Uterine smooth muscle cell (primary cell): Measurements from ENCODE around the gene DSCAML1. TPM values are rescaled to one million over a fixed set of nuclear protein-coding genes. Genes with fewer than 3 reads are reported as not detected.

Source experiments
- total RNA-seq: library from RNA; depleted of rRNA; stranded (reverse); fragments of >200 nt; gene quantifications from 2 replicates; pipeline ENCODE4 v1.2.3, GENCODE V29; 2014

The DSCAML1 gene
- not detected in 2 replicates for total RNA-seq

GRCh38 chr11:117796872-117797529 lies at the start of gene DSCAML1:
TSS of gene DSCAML1 (minus strand) at chr11:117797216. CDS start at chr11:117797079, 137 bp downstream.

DNA sequence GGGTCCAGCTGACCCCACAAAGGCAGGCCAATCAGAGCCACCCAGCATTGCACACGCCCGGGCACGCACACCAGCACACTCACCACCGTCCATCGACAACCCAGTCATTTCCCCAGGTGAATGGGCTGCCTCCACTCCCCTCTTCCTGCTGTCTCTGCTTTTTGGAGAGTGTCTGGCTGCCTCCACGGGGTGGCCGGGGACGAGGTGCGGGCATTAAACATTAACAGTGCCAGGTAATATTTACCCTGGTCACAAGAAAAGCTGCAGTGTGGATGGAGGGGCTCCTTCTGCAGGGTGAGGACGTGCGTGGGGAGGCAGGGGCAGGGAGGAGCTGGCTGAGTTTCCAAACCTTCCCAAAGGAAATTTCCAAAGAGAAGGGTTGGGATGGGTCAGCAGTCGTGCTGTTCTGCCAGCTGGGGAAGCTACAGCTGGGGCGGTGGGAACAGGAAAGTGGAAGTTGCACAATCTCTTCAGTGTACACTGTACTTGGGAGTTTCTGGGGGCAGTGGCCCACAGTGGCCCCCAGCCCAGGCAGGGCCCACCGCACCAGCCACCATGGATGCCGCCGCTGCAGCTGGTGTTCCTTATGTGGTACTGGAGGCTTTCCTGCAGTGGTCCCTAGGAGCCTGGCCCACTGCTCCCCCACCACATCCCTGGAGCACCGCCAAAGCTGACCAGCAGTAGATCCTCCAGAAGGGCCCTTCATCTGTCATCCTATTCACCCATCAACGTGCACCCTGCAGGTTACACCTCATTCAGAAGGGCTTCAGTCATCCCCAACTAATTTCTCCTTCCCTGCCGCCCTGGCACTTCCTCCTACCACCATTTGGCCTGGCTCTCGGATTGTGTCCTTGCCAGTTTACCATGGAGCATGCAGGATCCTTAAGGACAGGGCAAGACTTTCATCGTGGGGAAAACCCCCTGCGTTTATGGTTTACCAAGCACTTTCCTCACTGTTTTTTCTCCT lies 27.8 kb upstream of the DSCAML1 start, which contains the start of gene FXYD2:
TSS of gene FXYD2 (minus strand) at position 174 of the 967 bp plus-strand sequence. CDS start at position 108, 66 bp downstream.

Other genes starting within 250 kb of the DSCAML1 start
- gene FXYD2, start 27.5 kb upstream of the DSCAML1 start, total RNA-seq, result not detected in 2 replicates
- 0.22 and 0.37 TPM in 2 replicates for gene FXYD6, start 79.4 kb upstream of the DSCAML1 start, total RNA-seq
- under 0.01 TPM in 1 of 2 replicates, not detected in the other for gene TMPRSS13, start 132.2 kb upstream of the DSCAML1 start, total RNA-seq
- 0.50 and 0.66 TPM in 2 replicates for gene IL10RA, start 189.2 kb upstream of the DSCAML1 start, total RNA-seq